Fibroblast of the aortic adventitia (primary cell): ENCODE results near the gene C6orf136. TPM values are rescaled to one million over a fixed set of nuclear protein-coding genes. Genes with fewer than 3 reads are reported as not detected.

ENCODE experiments used
- DNase-seq: peaks from one replicate; pipeline ENCODE4 v3.0.0-alpha.2; 2010; ENCODE audit warnings: low read depth
- H3K4me3 ChIP-seq: 2 replicates; pipeline ENCODE4 v1.5.1; 2011; ENCODE audit warnings: low read depth, mild to moderate bottlenecking, control low read depth, low read length, moderate library complexity
- CTCF ChIP-seq: IDR thresholded peaks from 2 replicates; pipeline ENCODE4 v1.5.1; 2011; ENCODE audit warnings: mild to moderate bottlenecking, low read length, control low read depth, inconsistent platforms; ENCODE audit not compliant: insufficient read depth
- total RNA-seq: library from RNA; depleted of rRNA; stranded (reverse); fragments of >200 nt; gene quantifications from 2 replicates; pipeline ENCODE4 v1.2.3, GENCODE V29; 2012; ENCODE audit warnings: low replicate concordance

The C6orf136 gene
- total RNA-seq, 1 donor, result 5.2 TPM

GRCh38 chr6:30626484-30627366 lies 20.2 kb upstream of the C6orf136 start, which contains the start of gene ATAT1:
TSS of gene ATAT1 (plus strand) at chr6:30626874.
- TF ChIP-seq CTCF, result peak; percentile 57
- peak; percentile 67 for DNase-seq

GRCh38 chr6:30635834-30636233 lies 11.1 kb upstream of the C6orf136 start:
- TF ChIP-seq CTCF, result no peak
- no peak overlapping the region for H3K4me3 ChIP-seq
- no peak for DNase-seq

More at GRCh38 chr6:30626484-30627366, 20.2 kb upstream of the C6orf136 start, which contains the start of gene ATAT1:
- H3K4me3 ChIP-seq, result peak within 1 kb of the TSS; percentile 85

DNA sequence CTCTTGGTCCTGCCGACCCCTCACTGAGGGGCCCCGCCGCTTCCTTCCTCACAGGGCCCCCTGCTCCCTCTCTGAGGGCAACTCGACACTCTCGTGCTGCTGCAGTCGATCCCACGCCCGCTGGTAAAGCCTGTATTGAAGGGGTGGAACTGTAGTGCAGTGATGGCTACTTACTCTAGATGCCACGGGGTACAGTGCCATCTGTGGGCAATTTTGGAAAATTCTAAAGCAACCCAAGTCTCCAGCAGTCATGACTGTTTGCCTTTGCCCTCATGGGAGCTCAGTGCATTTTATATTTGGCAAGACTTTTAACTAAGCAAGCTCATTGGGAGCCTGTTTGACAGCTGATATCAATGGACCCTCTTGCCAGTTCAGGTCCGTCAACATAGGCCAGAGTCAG lies 6.5 kb upstream of the C6orf136 start:
- no peak overlapping the region for H3K4me3 ChIP-seq
- no peak for TF ChIP-seq CTCF
- no peak for DNase-seq

- no peak for DNase-seq
- no peak for TF ChIP-seq CTCF
- no peak overlapping the region for H3K4me3 ChIP-seq
Observed at GRCh38 chr6:30641048-30641447, 5.9 kb upstream of the C6orf136 start.

DNA sequence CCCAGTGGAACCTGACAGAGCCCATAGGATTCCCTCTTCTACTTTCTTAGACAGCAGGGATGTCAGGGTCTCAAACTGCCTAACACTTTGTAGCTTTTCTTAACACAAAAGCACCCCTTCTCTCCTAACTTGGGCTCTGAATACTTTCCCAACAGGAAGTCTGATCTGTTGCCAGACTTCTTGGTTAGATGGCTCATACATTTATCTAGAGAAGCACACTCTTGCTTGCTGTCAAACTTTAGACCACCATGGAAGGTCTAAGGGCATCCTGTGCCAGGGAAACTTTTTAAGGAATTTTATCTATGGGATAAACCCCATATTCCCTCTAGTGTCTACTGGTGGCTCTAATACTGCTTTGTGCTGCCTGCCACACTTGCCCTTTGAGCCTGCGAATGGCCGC lies 3.3 kb upstream of the C6orf136 start:
- no peak for TF ChIP-seq CTCF
- peak; percentile 15 for DNase-seq
- no peak overlapping the region for H3K4me3 ChIP-seq

GRCh38 chr6:30644769-30645168 lies 2.2 kb upstream of the C6orf136 start:
- no peak for TF ChIP-seq CTCF
- no peak for DNase-seq

DNA sequence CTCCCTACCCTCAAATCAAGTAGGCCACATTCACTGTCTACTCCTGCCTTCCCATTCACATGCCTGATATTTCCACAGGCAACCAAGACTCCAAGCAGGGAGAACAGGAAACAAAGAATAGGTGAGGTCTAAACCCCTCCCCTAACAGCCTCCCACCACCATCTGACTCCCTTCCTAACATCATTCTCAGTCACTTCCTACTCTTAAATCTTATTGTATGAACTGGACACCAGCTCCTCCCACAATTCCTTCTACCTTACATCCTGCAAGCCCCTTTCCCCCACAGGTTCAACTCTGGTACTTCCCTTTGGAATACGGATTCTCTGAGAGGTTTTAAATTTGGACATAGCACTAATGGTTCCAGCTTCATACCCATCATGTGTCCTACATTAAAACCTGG lies 944 bp upstream of the C6orf136 start:
- no peak for DNase-seq
- TF ChIP-seq CTCF, result no peak
- no peak overlapping the region for H3K4me3 ChIP-seq

More at GRCh38 chr6:30644769-30645168, 2.2 kb upstream of the C6orf136 start:
- no peak overlapping the region for H3K4me3 ChIP-seq
